ENCODE data around the gene UGT2B10.

Gene UGT2B10

GRCh38 chr4:68871809-68872642 is 56.2 kb downstream of the UGT2B10 start:
- no peak for DNase-seq

GRCh38 chr4:68872643-68873502 is 57.1 kb downstream of the UGT2B10 start:
- DNase-seq: no peak

GRCh38 chr4:68874507-68874906 is 58.7 kb downstream of the UGT2B10 start:
- no peak for DNase-seq

DNA sequence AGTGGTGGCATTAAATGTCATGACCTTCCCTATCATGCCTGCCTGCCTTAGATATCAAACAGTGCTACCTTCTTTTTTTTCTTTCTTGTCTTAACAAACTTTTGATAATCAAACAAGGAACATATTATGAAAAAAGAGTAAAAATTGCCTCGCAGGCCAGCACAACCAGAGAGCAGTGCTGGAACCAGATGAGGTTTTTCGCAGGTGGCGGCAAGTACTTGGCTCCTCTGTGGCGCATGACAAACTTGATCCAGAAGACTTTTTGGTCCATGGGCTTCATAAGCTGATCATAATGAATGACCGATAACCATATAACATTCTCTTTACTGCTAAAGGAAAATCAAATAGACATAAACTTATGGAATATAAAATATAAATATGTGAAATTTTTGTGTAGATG is 61.8 kb downstream of the UGT2B10 start:
- no peak for DNase-seq

GRCh38 chr4:68878048-68878447 is 62.3 kb downstream of the UGT2B10 start:
- DNase-seq: no peak
